AG10803 (cell line): Measurements from ENCODE around the gene ZFHX3.

ENCODE experiments used
- DNase-seq: peaks from one replicate; pipeline ENCODE4 v3.0.0; 2010; ENCODE audit warnings: low read depth
- H3K4me3 ChIP-seq: 2 replicates; pipeline ENCODE4 v1.5.1; 2011; ENCODE audit warnings: mild to moderate bottlenecking, low read length, control low read depth
- TF ChIP-seq, protein P1 (sequence below): conservative IDR thresholded peaks from 2 replicates; pipeline ENCODE4 v1.5.1; 2011; ENCODE audit warnings: mild to moderate bottlenecking, low read length, control low read depth, inconsistent platforms

ZFHX3 gene

DNA sequence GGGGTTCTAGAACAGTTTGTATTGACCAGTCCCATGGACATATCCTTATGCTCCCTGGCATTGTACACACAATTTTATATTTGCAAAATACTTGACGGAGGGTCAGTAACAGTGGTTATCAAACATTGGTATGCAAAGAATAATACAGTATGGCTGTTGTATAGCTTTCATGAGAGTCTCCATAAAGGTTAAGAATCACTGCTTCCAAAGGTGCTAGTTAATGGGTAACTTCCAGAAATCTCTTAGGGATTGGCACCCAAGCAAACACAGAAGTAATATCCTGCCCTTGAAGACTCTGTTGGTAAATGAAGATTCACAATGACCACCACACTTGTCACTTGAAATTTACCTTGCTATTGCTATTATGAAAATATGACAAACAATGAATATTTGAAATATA, 239.2 kb downstream of the ZFHX3 start:
- TF ChIP-seq, protein P1, sequence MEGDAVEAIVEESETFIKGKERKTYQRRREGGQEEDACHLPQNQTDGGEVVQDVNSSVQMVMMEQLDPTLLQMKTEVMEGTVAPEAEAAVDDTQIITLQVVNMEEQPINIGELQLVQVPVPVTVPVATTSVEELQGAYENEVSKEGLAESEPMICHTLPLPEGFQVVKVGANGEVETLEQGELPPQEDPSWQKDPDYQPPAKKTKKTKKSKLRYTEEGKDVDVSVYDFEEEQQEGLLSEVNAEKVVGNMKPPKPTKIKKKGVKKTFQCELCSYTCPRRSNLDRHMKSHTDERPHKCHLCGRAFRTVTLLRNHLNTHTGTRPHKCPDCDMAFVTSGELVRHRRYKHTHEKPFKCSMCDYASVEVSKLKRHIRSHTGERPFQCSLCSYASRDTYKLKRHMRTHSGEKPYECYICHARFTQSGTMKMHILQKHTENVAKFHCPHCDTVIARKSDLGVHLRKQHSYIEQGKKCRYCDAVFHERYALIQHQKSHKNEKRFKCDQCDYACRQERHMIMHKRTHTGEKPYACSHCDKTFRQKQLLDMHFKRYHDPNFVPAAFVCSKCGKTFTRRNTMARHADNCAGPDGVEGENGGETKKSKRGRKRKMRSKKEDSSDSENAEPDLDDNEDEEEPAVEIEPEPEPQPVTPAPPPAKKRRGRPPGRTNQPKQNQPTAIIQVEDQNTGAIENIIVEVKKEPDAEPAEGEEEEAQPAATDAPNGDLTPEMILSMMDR = no peak
- DNase-seq = no peak
- no peak overlapping the region for H3K4me3 ChIP-seq

DNA sequence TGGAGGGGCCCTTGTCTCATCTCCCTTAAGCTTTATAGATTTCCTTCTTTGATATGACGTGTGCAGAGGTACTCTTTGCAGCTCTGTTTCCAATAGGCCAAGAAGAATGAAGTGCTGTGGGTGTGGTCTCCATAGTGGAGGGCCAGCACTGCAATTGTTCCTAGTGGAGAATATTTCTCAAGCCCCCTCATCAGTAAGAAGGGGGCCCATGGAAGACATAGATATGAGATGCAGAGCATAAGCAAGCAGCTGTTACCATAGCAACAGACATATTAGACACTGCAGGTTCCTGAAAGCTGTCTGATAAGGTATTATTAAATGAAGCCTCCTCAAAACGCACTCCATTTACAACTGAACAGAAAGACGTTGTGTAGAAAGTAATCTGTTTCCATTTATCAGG, 240.7 kb downstream of the ZFHX3 start:
- no peak overlapping the region for H3K4me3 ChIP-seq
- TF ChIP-seq, protein P1 = no peak
- DNase-seq = no peak

DNA sequence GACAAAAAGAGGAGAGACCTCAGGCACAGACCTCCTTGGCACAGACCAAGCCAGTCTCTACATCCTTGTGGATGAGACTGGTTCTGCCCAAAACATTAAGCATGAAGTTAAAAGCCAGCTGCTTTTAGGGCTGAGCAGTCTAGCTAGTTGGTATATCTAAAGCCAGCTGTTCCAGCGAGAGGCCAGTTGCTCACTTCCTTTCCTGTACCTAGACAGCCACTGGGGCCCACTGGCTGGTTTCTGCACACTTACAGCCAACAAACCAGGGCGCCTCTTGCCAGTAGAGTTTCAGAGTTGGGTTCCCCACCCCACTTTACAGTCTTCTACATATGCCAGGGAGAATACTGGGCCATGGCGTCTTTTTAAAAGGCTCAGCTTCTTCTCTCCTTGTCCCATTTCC, 242.4 kb downstream of the ZFHX3 start:
- DNase-seq = no peak
- H3K4me3 ChIP-seq = no peak overlapping the region
- TF ChIP-seq, protein P1 = no peak

DNA sequence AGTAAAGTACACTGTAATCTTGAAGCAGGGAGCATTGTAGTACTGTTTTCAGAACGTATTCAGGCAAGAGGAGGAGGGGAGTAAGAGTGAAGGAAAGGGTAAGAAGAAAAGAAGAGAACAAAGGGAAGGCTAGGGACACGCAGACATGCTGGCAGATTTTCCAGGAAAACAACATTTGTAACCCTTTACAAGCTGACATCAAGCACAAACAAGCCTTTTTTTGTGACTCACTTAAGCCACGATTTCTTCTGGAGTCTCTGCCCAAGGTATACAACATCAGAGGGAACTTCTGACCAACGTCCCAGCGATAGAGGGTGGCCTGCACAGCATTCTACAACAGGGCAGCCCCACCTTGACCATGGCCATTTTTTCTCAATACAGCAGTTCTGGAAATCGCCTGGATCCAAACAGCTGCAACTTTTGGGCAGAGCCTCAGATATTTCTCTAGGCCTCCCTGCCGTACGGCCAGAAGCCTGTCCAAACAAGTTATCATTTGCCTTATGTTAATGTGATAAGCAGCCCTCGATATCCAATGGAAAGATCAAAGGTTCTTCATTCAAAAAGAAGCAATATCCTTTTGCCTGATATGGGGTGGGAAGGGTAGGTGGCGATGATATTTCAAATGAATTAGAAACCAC, 247.3 kb downstream of the ZFHX3 start:
- TF ChIP-seq, protein P1 = no peak
- H3K4me3 ChIP-seq = no peak overlapping the region
- DNase-seq = no peak

DNA sequence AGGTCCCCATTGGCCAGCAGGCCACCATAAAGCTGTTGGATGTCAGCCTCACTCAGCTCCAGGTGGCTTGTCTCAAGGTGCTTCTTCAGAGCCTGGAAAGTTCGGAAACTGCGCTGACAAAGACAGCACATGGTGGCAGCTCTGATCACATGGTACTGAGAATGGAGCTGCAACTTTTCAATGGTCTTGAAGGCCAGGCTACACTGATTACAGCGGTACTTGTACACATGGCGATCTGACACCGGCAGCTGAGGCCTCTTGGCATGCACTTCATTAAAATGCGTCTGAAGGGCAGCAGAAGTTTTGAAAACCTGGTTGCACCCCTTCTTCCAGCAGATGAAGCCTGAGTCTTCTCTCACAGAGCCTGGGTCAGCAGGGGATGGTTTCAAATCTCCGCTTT, 249.7 kb downstream of the ZFHX3 start:
- TF ChIP-seq, protein P1 = no peak
- H3K4me3 ChIP-seq = no peak overlapping the region
- DNase-seq = no peak

DNA sequence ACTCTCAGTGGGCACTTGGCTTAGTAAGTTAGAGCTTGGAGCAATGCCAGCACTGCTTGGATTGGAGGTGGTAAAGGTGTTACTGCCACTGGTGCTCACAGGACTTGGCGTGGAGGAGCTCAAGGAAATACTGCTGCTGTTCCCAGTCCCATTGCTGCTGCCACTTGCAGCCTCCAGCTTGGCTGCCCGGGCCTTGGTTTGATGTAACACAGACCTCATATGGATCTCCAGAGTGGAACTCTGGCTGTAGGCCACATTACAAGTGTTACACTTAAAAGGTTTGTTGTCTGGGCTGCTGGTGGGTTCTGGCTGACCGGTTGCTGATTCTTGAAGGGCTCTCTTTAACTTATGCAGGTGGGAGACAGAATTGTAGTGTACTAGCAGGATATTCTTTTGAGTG, 250.3 kb downstream of the ZFHX3 start:
- H3K4me3 ChIP-seq = no peak overlapping the region
- TF ChIP-seq, protein P1 = no peak
- DNase-seq = no peak

DNA sequence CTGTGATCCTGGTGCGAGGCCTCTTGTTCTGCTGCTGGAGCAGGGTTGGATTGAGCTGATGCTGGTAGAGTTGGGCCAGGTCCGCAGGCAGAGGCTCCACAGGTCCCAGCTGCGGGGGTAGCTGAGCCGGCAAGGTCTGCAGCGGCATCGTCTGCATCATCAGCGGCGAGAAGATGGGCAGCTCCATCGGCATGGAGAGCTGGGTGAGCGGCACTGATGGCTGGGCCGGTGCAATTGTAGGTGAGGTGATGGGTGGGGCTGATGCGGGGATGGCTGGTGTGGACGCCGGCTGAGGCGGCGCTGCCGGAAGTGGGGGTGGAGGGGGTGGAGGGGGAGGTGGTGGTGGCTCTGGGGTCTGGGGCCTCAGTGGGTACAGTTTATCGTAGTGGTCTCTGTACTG, 251.7 kb downstream of the ZFHX3 start:
- no peak overlapping the region for H3K4me3 ChIP-seq
- DNase-seq = no peak
- TF ChIP-seq, protein P1 = no peak
